Panc1 (cell line): ENCODE measurements around the gene VCX3A. TPM values are rescaled to one million over a fixed set of nuclear protein-coding genes. Genes with fewer than 3 reads are reported as not detected.

Experiments used
- ATAC-seq: fragments of 200-7000 bp; cut with Tn5 transposase; 2 replicates; pipeline ENCODE4 v1.9.1; 2020; ENCODE audit warnings: mild to moderate bottlenecking, moderate library complexity
- BruUV-seq: library from RNA; stranded (reverse); fragments of 400-500 nt; replicated peaks from 2 replicates; lab custom pipeline; 2021; lab: Mats Ljungman, UMichigan
- CTCF ChIA-PET: fragments of 300-600 bp; sonication (Branson Sonifier 250); formaldehyde crosslinking; loops from one replicate; lab custom pipeline; 2022; ENCODE audit warnings: antibody characterized with exemption; lab: Charles Lee
- POLR2A ChIA-PET: fragments of 300-600 bp; sonication (Branson Sonifier 250); formaldehyde crosslinking; loops from one replicate; lab custom pipeline; 2022; ENCODE audit warnings: antibody characterized with exemption; lab: Charles Lee
- DNase-seq: peaks from one replicate; pipeline ENCODE4 v3.0.0-alpha.2; 2010; ENCODE audit warnings: low read depth, low spot score
- H3K27ac ChIP-seq: 2 replicates; pipeline ENCODE4 v1.5.1; 2011; ENCODE audit warnings: mild to moderate bottlenecking, low read length, inconsistent platforms
- H3K27me3 ChIP-seq: fragments of 200-500 bp; sonication (Bioruptor generic); 2 replicates; pipeline ENCODE4 v1.6.0; 2014; ENCODE audit warnings: low read length, inconsistent platforms; ENCODE audit not compliant: control insufficient read depth, insufficient read depth
- H3K36me3 ChIP-seq: fragments of 200-500 bp; sonication (Bioruptor generic); 2 replicates; pipeline ENCODE4 v1.5.1; 2014; ENCODE audit warnings: inconsistent platforms, mild to moderate bottlenecking, low read length, moderate library complexity; ENCODE audit not compliant: control insufficient read depth, insufficient read depth
- H3K4me1 ChIP-seq: 2 replicates; pipeline ENCODE4 v1.5.1; 2011; ENCODE audit warnings: inconsistent platforms, mild to moderate bottlenecking, low read length, moderate library complexity; ENCODE audit not compliant: control insufficient read depth, insufficient read depth
- H3K4me3 ChIP-seq, 2 experiments: 2 replicates each; pipeline ENCODE4 v1.5.1; 2011 to 2012; ENCODE audit warnings: low read depth in 2 of 2, low read length in 2 of 2, mild to moderate bottlenecking in 2 of 2, inconsistent platforms in 1 of 2, moderate library complexity in 1 of 2
- H3K9me3 ChIP-seq: fragments of 200-500 bp; sonication (Bioruptor generic); 2 replicates; pipeline ENCODE4 v1.5.1; 2014; ENCODE audit warnings: low read depth, mild to moderate bottlenecking, inconsistent platforms, low read length, moderate library complexity; ENCODE audit not compliant: control insufficient read depth, insufficient read depth
- CTCF ChIP-seq: fragments of 450-650 bp; IDR thresholded peaks from 2 replicates; pipeline ENCODE4 v1.5.1; 2017; ENCODE audit warnings: mild to moderate bottlenecking
- POLR2AphosphoS5 ChIP-seq: IDR thresholded peaks from 2 replicates; pipeline ENCODE4 v1.6.1; 2012; ENCODE audit warnings: mild to moderate bottlenecking, low read depth, low read length, moderate library complexity
- REST ChIP-seq, 2 experiments: IDR thresholded peaks; 2 replicates each; pipeline ENCODE4 v1.6.1; 2011 to 2012; ENCODE audit warnings: low read depth in 2 of 2, control low read depth in 1 of 2, low read length in 1 of 2, mild to moderate bottlenecking in 1 of 2, moderate library complexity in 1 of 2; ENCODE audit not compliant: insufficient read depth in 1 of 2
- SIN3A ChIP-seq: IDR thresholded peaks from 2 replicates; pipeline ENCODE4 v1.6.1; 2012; ENCODE audit warnings: low read depth, mild to moderate bottlenecking, low read length, moderate library complexity, borderline replicate concordance; ENCODE audit not compliant: insufficient read depth
- TCF7L2 ChIP-seq: IDR thresholded peaks from 2 replicates; pipeline ENCODE4 v1.6.1; 2011; ENCODE audit warnings: mild to moderate bottlenecking, low read depth, low read length, inconsistent platforms
- in situ Hi-C: cut with HindIII; loops from 2 replicates; pipeline ENCODE4 v1.10.0; 2016; ENCODE audit warnings: low sequenced_read_pairs, low pct_unique_long_range_greater_than_20kb
- intact Hi-C: fragments of 100-400 bp; cut with micrococcal nuclease; formaldehyde crosslinking; loops from one replicate; pipeline ENCODE4 v1.10.0; 2022; ENCODE audit not compliant: unreplicated experiment
- total RNA-seq: library from RNA; stranded (reverse); gene quantifications from one replicate; pipeline ENCODE4 v1.2.1, GENCODE V29; 2021; ENCODE audit not compliant: unreplicated experiment

Gene VCX3A
- total RNA-seq, 1 experiment from 2014 or later: not detected

DNA sequence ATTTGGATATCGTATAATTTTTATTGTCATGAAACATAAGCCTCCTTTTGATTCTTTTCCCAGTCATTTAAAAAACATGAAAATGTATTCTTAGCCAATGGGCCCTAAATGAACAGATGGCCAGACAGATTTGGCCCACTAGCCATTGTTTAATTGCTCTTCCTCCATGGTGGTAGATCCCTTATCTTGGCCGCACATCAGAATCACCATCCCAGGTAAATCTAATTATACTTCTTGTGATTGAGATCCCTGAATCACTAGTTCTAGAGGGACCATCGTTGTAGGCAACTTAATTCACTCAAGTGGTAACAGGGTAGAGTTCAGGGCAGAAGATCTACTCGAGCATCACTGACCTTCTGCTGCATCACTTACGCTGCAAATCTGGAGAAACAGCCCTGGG is 24.1 kb upstream of the VCX3A start:
- Histone ChIP-seq H3K4me1 (no peaks in the 10 kb centered on the region), H3K27ac (no peak overlapping the region), H3K36me3 (no peaks in the 10 kb centered on the region), H3K9me3 (no peaks in the 10 kb centered on the region), H3K27me3 (no peaks in the 10 kb centered on the region), H3K4me3 (no peak overlapping the region)
- BruUV-seq: no TSS peak
- ChIA-PET POLR2A (no interaction called here), CTCF (no interaction called here)
- ATAC-seq (no peak), DNase-seq (no peak)
- TF ChIP-seq REST (IDR thresholded peaks at IDR 0.05; ENCODE audit: insufficient read depth in 1 of 2, low read depth in 2 of 2, low read length in 1 of 2): no peak
- no peak for TF ChIP-seq POLR2AphosphoS5
- TF ChIP-seq CTCF: no peak
- no peak for TF ChIP-seq SIN3A
- TF ChIP-seq TCF7L2: no peak
- in situ Hi-C loops: no loop called here
- intact Hi-C loops: no loop called here

- no peak for DNase-seq
- TF ChIP-seq REST (IDR thresholded peaks at IDR 0.05; ENCODE audit: insufficient read depth in 1 of 2, low read depth in 2 of 2, low read length in 1 of 2): no peak
- TF ChIP-seq POLR2AphosphoS5: no peak
- TF ChIP-seq CTCF: no peak
- TF ChIP-seq SIN3A: no peak
- TF ChIP-seq TCF7L2: no peak
- intact Hi-C loops: no loop called here
- Histone ChIP-seq H3K9me3 (no peaks in the 10 kb centered on the region), H3K27me3 (no peaks in the 10 kb centered on the region), H3K4me3 (no peak overlapping the region), H3K36me3 (no peaks in the 10 kb centered on the region), H3K4me1 (no peaks in the 10 kb centered on the region), H3K27ac (no peak overlapping the region)
- ChIA-PET CTCF (no interaction called here), POLR2A (no interaction called here)
- BruUV-seq: no TSS peak
- no peak for ATAC-seq
- in situ Hi-C loops: no loop called here
Observed at GRCh38 chrX:6557690-6558089, 22.8 kb upstream of the VCX3A start.
